ENCODE results near the gene RABAC1.

RABAC1 gene

GRCh38 chr19:41906916-41907680, 52.0 kb downstream of the RABAC1 start:
- H3K4me3 ChIP-seq (ENCODE audit: low read depth, low read length): no peak overlapping the region
- DNase-seq (ENCODE audit: low read depth): no peak
- TF ChIP-seq, protein P1, sequence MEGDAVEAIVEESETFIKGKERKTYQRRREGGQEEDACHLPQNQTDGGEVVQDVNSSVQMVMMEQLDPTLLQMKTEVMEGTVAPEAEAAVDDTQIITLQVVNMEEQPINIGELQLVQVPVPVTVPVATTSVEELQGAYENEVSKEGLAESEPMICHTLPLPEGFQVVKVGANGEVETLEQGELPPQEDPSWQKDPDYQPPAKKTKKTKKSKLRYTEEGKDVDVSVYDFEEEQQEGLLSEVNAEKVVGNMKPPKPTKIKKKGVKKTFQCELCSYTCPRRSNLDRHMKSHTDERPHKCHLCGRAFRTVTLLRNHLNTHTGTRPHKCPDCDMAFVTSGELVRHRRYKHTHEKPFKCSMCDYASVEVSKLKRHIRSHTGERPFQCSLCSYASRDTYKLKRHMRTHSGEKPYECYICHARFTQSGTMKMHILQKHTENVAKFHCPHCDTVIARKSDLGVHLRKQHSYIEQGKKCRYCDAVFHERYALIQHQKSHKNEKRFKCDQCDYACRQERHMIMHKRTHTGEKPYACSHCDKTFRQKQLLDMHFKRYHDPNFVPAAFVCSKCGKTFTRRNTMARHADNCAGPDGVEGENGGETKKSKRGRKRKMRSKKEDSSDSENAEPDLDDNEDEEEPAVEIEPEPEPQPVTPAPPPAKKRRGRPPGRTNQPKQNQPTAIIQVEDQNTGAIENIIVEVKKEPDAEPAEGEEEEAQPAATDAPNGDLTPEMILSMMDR (conservative IDR thresholded peaks at IDR 0.05; ENCODE audit: low read depth, low read length): no peak
